Glomerular visceral epithelial cell (primary cell): ENCODE measurements around the gene FANCE.
"Not testable (repeated sequence)": the region's sequence is repeated elsewhere in the genome, so short reads cannot be mapped to it uniquely, and the experiment has no call there.

Experiments used
- DNase-seq: peaks from one replicate; pipeline ENCODE4 v3.0.0-alpha.2; 2016; ENCODE audit errors: extremely low spot score

The FANCE gene

DNA sequence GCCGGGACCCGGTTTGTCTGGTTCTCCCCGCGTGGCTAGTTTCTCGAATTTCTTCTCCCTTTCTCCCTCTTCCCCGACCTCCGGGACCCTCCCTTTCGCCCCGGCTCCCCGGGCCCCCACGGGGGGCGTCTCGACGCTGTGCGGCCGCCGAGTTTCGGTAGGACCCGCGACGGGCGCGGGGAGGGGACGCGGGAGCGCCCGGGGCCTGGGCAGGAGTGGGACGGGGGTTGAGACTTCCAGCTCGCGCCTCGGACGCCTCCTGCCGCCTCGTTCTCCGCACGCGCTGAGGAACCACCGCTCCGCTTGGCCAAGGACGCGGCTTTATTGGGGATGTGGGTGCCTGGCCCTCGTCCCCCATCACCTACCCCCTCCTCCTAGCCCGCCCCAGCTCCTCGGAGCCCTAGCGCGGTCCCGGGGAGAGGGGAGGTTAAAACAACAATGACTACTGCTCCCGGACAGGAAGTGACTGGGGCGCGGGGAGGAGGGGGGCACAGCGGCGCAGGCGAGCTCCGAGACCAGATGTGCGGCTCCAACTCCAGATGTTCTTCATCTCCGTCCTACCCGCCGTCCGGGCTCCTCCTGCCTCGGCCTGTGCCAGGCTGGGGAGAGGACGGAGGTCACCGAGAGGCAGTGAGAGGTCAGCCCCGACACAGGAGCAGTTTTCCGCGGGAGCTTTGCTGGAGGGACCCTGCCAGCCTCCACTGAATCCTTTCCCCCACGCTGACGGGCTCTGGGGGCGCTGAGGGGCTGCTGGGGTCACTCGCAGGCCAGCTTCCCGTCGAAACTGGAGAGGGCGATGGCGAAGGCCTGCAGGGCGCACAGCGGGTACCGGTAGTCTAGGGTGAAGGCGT is 45.7 kb downstream of the FANCE start:
- peak; percentile 77 for DNase-seq

GRCh38 chr6:35498422-35499067 is 46.4 kb downstream of the FANCE start:
- DNase-seq: no peak

- no peak for DNase-seq
Measured at GRCh38 chr6:35499372-35499771, 47.2 kb downstream of the FANCE start.

DNA sequence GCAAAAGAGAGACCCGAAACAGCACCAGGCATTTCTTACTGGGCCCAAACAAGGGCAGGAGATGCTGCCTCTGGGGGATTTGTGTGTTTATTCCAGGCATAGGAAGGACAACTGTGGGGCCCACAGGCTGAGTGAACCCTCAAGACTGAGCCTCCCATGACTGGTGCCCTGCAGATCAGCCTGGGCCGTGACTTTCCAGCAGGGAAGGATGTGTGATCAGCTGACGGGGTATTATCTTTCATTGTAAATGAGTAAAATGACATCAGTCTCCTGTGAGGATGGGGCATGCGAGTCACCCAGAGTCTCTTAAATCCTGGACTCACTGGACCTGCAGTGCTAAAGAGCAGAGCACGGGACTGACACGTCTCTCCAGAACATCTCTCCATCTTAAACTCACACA is 48.6 kb downstream of the FANCE start:
- DNase-seq: peak; percentile 65

DNA sequence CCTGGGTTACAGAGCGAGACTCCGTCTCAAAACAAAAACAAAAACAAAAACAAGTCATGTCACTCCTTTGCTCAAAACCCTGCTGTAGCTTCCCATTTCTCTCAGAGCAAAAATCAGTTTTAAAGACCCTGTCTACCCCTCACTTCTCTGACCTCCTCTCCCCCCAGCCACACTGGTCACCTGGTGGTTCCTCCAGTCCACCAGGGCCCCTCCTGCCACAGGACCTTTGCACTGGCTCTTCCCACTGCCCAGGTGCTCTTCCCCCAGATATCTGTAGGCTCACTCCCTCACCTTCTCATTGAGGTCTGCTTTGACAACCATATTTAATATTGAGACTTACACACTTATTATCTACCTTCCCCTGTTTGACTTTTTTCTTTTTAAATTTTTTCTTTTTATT is 49.6 kb downstream of the FANCE start:
- DNase-seq: no peak

- no peak for DNase-seq
Measured at GRCh38 chr6:35503534-35503933, 51.4 kb downstream of the FANCE start.

- DNase-seq: no peak
Measured at GRCh38 chr6:35505999-35506412, 53.9 kb downstream of the FANCE start.

DNA sequence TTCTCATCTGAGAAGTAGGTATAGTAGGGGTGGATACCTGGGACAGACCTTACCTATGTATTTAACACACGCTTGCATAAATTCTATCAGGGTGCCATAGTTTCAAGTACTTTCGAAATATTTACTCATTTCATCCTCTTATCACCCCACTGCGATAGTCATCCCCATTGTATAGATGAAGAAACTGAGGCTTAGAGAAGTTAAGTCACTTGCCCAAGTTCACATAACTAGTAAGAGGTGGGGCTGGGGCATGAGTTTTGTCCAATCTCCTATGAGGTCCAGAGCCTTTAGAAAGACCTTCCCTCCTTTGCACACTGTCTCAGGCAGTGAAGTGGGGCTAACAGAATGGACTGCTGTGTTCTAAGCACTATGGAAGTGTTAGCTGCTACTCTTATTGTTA is 54.4 kb downstream of the FANCE start:
- DNase-seq: no peak

DNA sequence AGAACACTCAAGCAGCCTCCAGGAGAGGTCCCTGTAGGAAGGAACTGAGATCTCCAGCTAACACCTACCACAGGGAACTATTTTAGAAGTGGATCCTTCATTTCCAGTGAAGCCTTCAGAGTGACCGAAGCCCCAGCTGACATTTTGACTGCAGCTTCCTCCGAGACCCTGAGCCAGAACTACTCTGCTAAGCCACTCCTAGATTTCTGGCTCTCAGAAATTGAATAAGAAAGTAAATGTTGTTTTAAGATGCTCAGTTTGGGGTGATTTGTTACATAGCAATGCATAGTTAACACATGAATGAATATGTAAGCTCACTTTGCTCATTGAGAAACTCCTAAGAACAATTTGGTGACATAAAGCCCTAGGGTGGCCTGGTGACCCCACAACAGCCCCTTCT is 55.1 kb downstream of the FANCE start:
- DNase-seq: no peak

DNA sequence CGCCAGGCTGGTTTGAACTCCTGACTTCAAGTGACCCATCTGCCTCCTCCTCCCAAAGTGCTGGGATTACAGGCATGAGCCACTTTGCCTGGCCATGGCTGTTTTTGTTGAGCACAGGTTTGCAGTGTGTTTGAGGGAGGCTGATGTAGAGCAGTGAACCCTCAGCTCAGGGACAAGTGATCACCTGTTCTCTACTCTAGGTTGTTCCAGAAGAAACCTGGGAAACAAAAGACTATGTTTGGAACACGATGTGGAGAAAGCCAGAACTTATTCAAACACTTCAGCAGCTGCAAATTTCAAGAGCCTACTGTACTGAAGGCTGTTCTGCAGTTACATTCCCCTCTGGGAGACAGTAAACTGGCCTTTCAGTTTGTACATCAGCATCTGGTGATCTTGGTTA is 55.9 kb downstream of the FANCE start:
- DNase-seq: no peak

- DNase-seq: no peak
Measured at GRCh38 chr6:35508542-35508941, 56.4 kb downstream of the FANCE start.

DNA sequence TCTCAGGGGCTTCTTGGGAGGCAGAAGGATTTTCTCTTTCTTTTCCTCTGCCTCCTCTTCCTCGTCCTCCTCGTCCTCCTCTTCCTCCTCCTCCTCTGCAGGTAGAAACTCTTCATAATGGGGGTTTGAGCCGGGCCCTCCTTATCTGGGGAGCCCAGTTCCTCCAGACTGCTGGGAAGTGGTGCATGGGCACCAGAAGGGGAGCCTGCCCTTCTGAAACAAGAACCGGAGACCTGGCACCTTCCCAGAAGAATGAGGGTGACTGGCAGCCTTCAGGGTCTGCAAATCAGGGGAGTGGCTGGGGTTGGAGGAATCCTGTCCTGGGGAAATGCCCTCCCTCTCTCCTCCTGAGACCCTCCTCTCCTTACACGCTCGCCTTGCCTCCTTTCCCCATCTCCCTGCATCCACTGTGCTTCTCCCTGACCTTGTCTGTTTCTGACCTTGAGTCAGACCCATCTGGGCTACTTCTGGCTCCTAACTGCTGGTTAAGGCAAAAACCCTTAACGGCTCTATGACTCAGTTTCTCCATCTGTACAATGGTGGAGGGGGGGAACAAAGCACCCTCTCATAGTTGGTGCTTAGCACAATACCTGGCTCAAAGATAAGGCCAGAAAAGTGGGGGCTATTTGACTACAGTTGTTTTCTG is 58.9 kb downstream of the FANCE start:
- no peak for DNase-seq

DNA sequence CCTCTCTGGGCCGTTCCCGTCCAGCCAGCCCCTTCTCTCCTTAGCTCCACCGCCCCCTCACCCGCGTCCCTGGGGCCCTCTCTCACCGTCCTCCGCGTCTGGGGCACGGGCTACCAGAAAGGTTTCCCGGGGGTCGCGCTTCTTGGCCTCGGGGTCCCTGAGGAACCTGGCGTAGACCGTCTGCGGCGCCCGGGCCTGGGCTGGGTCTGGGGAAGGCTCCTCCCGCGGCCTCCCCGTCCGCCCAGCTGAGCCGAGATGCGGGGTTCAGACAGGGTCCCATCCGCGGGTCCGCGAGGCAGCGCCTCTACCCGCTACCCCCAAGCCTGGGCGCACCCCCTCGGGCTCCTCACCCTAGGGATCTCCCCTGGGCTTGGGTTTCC is 59.4 kb downstream of the FANCE start:
- no peak for DNase-seq

DNA sequence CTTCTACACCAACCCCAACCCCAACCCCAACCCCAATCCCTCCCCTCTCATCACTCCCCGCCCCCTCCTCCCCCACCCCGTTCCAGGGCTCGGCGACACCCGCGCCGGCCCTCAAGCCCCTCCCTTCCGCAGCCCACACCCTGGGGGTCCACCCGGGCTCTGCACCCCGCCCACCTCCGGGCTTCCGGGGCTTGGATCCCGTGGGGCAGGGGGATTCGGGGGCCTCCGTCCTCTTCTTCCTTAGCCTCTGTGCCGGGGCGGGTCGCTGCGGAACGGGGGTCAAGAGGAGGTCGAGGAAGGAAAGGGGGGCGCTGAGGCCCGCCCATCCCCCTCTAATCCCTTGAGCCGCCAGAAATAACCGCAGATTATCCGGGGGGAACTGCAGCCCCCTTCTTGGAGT is 59.9 kb downstream of the FANCE start:
- DNase-seq: no peak

GRCh38 chr6:35512740-35513139 is 60.6 kb downstream of the FANCE start, which contains the start of gene TULP1:
Gene TULP1 (minus strand): TSS chr6:35512896. CDS start chr6:35512858, 38 bp downstream.
- no peak for DNase-seq

GRCh38 chr6:35514587-35514986 is 62.4 kb downstream of the FANCE start:
- no peak for DNase-seq

DNA sequence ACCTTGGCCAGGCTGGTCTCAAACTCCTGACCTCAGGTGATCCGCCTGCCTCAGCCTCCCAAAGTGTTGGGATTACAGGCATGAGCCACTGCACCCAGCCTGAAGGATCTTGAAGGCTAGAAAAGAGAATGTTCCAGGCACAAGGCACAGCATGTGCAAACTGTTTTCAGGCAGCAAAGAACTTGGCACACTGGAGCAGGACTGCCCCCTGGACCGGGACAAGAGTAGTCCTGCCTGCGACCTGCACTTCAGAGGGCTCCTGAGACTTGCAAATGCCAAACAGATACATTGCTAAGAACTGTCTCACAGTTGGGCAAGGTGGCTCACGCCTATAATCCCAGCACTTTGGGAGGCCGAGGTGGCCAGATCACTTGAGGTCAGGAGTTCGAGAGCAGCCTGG is 63.8 kb downstream of the FANCE start:
- not testable (repeated sequence) for DNase-seq
